ENCODE data around the gene TP53TG5. TPM values are rescaled to one million over a fixed set of nuclear protein-coding genes. Genes with fewer than 3 reads are reported as not detected.

The TP53TG5 gene
- total RNA-seq, 1 donor from 2014 or later: not detected

DNA sequence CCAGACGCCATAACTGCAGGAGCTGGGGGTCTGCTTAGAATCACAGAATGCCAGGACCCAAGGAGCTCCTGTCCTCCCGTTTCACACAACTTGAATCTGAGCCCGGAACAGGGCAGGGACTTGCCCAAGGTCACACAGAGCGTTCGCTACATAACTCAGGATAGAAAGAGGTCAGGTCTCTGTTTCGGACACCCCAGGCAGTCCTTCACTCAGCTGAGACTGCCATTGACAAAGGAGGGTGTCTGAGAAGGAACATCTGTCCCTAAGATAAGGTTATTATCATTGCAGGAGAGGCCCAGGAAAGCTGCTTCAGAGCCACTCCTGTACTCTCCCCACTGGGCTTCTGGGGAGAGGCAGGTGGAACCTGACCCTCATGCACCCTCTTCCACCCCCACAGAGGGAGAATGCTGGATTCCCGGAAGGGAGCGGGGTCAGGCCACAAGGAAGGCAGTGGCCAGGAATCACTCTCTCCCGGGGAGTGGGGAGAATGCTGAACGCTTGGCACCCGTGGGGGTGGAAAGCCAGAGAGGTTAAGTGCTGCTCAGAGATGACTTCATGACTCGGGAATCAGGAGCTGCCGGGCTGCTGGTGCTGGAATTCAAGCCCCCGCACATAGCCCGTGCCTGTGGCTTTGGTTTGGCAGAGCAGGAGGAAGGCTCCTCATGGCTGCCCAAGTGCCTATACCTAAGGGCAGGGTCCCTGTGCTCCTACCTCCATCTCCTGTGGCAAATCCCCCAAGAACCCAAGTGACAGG lies 40.6 kb downstream of the TP53TG5 start:
- Histone ChIP-seq H3K9me3 (no peaks in the 10 kb centered on the region), H3K4me1 (peaks cover 61% of the 10 kb centered on the region), H3K27ac (peak overlapping the region; percentile 79), H3K4me3 (peak overlapping the region; percentile 10), H3K27me3 (ENCODE audit: low read depth) (no peaks in the 10 kb centered on the region), H3K36me3 (peaks cover 60% of the 10 kb centered on the region)
- TF ChIP-seq, protein P1, sequence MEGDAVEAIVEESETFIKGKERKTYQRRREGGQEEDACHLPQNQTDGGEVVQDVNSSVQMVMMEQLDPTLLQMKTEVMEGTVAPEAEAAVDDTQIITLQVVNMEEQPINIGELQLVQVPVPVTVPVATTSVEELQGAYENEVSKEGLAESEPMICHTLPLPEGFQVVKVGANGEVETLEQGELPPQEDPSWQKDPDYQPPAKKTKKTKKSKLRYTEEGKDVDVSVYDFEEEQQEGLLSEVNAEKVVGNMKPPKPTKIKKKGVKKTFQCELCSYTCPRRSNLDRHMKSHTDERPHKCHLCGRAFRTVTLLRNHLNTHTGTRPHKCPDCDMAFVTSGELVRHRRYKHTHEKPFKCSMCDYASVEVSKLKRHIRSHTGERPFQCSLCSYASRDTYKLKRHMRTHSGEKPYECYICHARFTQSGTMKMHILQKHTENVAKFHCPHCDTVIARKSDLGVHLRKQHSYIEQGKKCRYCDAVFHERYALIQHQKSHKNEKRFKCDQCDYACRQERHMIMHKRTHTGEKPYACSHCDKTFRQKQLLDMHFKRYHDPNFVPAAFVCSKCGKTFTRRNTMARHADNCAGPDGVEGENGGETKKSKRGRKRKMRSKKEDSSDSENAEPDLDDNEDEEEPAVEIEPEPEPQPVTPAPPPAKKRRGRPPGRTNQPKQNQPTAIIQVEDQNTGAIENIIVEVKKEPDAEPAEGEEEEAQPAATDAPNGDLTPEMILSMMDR (IDR thresholded peaks at IDR 0.05): no peak
- intact Hi-C loops (cut with DNase I): no loop called here
- DNase-seq (peak; percentile 71), ATAC-seq (peak; percentile 62 to 64)

DNA sequence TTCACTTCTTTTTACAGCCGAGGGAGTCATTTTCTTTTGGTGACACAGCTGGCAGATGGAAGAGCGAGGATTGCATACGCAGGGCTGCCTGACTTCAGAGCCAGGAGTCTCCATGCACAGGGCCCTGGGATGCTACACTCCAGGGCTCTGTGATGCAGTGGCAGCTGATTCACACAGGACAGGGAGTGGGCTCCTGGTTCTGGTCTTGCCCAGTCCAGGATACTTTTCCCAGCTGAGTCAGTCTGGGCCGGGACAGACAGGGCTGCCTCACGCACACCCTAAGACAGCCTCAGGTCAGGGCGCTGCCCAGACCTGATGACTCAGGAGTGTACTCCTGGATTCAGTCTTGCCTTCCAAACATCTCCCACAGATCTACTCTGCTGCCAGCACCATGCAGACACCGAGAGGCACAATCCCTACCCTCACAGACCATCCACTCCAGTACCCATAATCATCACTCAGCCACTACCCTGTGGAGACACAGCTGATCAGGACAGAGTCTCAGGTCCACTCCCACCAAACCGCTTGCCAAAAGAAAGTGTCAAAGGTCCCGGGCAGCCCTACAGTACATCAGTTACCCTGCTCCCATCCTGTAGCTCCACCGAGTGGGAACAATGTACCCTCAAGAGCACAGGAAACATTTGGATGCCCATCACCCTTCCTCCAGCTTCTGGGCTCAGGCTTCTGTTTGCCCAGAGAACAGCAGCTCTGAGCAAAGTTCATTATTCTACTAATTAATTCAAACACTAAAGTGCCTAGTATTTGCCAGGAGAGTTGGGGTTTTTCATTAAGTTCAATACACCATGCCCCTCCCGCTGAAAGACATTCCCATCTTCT lies 41.4 kb downstream of the TP53TG5 start:
- TF ChIP-seq, protein P1 (IDR thresholded peaks at IDR 0.05): no peak
- Histone ChIP-seq H3K27ac (peak overlapping the region; percentile 79), H3K9me3 (no peaks in the 10 kb centered on the region), H3K27me3 (ENCODE audit: low read depth) (no peaks in the 10 kb centered on the region), H3K4me3 (no peak overlapping the region), H3K36me3 (peaks cover 67% of the 10 kb centered on the region), H3K4me1 (peaks cover 53% of the 10 kb centered on the region)
- intact Hi-C loops (cut with DNase I): no loop called here
- DNase-seq (no peak), ATAC-seq (peak; percentile 29 to 40)

DNA sequence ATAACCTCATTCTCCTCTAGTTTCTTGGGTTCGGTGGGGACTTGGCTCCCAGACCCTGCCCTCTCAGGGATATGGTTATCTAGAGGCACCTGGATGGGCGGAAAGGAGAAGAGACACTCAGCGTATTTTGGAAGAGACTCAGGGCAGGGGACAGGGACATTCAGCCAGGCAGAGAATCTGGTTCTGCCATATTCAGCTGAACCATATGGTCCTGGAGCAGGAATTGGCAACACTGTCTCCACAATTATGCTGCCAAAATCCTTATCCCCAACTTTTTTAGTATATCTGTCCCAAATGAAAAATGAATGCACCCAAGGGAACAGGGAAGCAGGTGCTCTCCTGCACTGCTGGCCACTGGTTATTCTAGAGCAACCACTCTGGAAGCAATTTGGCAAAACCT lies 47.6 kb downstream of the TP53TG5 start:
- no peak for DNase-seq
- ATAC-seq: no peak
- TF ChIP-seq, protein P1 (IDR thresholded peaks at IDR 0.05): no peak
- Histone ChIP-seq H3K27ac (no peak overlapping the region), H3K36me3 (peaks cover 91% of the 10 kb centered on the region), H3K9me3 (no peaks in the 10 kb centered on the region), H3K4me1 (peaks cover 9% of the 10 kb centered on the region), H3K27me3 (ENCODE audit: low read depth) (no peaks in the 10 kb centered on the region), H3K4me3 (no peak overlapping the region)
- intact Hi-C loops (cut with DNase I): no loop called here

DNA sequence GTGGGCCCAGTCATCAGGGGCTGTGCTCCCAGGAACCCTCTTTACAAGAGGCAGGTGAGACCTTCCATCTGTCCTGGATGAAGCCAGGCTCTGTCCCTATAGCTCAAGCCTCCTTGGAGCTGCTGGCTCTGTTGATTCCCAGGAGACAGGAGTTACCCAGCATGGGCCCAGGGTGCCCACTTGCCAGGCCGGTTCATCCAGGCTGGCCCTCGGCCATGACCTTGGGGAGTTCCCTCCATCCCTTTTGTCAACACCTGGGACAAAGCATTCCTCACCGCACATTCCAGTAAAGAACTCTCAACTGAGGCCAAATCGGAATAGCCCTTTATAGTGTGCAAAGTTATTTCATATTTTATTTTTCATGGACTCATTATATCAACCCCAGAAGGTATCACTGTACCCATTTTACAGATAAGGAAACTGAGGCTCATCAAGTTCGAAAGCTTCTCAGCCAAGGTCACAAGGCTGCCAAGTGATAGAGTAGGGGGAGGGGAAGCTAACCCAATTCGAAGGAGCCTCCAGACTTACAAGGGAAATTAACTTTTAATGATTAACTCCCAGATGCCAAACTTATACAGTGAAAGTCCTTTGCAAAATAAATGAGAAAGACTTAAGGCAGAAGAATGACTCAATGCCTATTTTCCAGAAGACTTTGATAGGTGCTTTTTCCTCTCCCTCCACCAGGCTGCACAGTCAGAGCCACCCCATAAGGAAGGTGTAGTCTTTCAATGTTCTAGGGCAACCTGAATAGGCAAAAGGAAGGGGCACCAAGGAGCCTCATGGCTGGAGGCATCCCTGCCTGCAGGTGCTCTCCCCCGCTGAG lies 48.4 kb downstream of the TP53TG5 start:
- TF ChIP-seq, protein P1 (IDR thresholded peaks at IDR 0.05): no peak
- intact Hi-C loops (cut with DNase I): no loop called here
- ATAC-seq (peak; percentile 56 to 71), DNase-seq (peak; percentile 72)
- no peaks in the 10 kb centered on the region for H3K9me3 ChIP-seq
- H3K27ac ChIP-seq: no peak overlapping the region
- peaks cover 85% of the 10 kb centered on the region for H3K36me3 ChIP-seq
- peaks cover 9% of the 10 kb centered on the region for H3K4me1 ChIP-seq
- H3K4me3 ChIP-seq: no peak overlapping the region
- no peaks in the 10 kb centered on the region for H3K27me3 ChIP-seq (ENCODE audit: low read depth)

DNA sequence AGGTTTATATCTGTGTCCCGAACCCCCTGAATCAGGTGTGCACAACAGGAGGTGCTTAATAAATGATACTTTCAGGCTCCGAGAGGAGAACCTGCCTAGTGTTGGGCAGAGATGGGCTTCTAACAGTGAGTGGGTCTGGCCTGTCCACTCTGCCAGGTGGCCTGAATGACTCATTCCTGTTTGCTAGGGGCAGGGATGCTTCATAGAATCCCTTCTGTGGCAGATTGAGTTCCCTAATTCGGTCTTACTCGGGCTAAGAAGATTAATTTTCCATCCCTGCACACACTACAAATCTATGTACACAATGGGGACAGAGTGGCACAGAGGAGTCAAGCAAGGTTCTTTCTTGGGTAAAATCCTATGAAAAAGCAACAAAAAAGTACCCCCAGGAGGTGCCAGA lies 49.7 kb downstream of the TP53TG5 start:
- intact Hi-C loops (cut with DNase I): no loop called here
- ATAC-seq (no peak), DNase-seq (no peak)
- H3K4me1 ChIP-seq: peaks cover 9% of the 10 kb centered on the region
- H3K9me3 ChIP-seq: no peaks in the 10 kb centered on the region
- no peak overlapping the region for H3K27ac ChIP-seq
- no peak overlapping the region for H3K4me3 ChIP-seq
- no peaks in the 10 kb centered on the region for H3K27me3 ChIP-seq (ENCODE audit: low read depth)
- TF ChIP-seq, protein P1 (IDR thresholded peaks at IDR 0.05): no peak
- peaks cover 77% of the 10 kb centered on the region for H3K36me3 ChIP-seq
